Fibroblast of lung (primary cell): ENCODE results near the gene LAMB3. TPM values are rescaled to one million over a fixed set of nuclear protein-coding genes. Genes with fewer than 3 reads are reported as not detected.

Experiments used
- DNase-seq, 2 donors: peaks; one replicate each; pipeline versions ENCODE4 v3.0.0 to v3.0.0-alpha.2; 2010; ENCODE audit warnings: low read depth in 2 of 2
- H2AFZ ChIP-seq: 2 replicates; pipeline ENCODE4 v1.5.1; 2012; ENCODE audit warnings: low read length, control low read depth, inconsistent platforms
- H3K27ac ChIP-seq: 2 replicates; pipeline ENCODE4 v1.5.1; 2011; ENCODE audit warnings: low read length, control low read depth; ENCODE audit not compliant: insufficient read depth
- H3K27me3 ChIP-seq: 2 replicates; pipeline ENCODE4 v1.5.1; 2011; ENCODE audit warnings: mild to moderate bottlenecking, low read length; ENCODE audit not compliant: control insufficient read depth, insufficient read depth
- H3K36me3 ChIP-seq: 2 replicates; pipeline ENCODE4 v1.5.1; 2011; ENCODE audit warnings: low read length; ENCODE audit not compliant: control insufficient read depth, insufficient read depth
- H3K4me1 ChIP-seq: 2 replicates; pipeline ENCODE4 v1.5.1; 2011; ENCODE audit warnings: low read length; ENCODE audit not compliant: control insufficient read depth, insufficient read depth; ENCODE audit errors: extremely low read depth
- H3K4me2 ChIP-seq: 2 replicates; pipeline ENCODE4 v1.5.1; 2011; ENCODE audit warnings: low read length, control low read depth; ENCODE audit not compliant: insufficient read depth; ENCODE audit errors: extremely low read depth
- H3K4me3 ChIP-seq, 4 experiments: fragments of 200-600 bp in 1 of 4; sonication (generic) in 1 of 4; replicated peaks in 1 of 4; 2 replicates each; pipeline ENCODE4 v1.5.1; 2011 to 2016; ENCODE audit warnings: low read length in 4 of 4, low read depth in 3 of 4, mild to moderate bottlenecking in 3 of 4, control low read depth in 2 of 4, inconsistent platforms in 1 of 4, mixed read lengths in 1 of 4; ENCODE audit not compliant: insufficient read depth in 1 of 4; ENCODE audit errors: control extremely low read depth in 1 of 4
- H3K79me2 ChIP-seq: 2 replicates; pipeline ENCODE4 v1.5.1; 2012; ENCODE audit warnings: mild to moderate bottlenecking, low read length, inconsistent platforms; ENCODE audit not compliant: control insufficient read depth, insufficient read depth
- H3K9ac ChIP-seq: 2 replicates; pipeline ENCODE4 v1.5.1; 2011; ENCODE audit warnings: mild to moderate bottlenecking, low read length, control low read depth; ENCODE audit not compliant: insufficient read depth
- H3K9me3 ChIP-seq: 2 replicates; pipeline ENCODE4 v1.5.1; 2012; ENCODE audit warnings: low read depth, low read length; ENCODE audit not compliant: control insufficient read depth, insufficient read depth
- H4K20me1 ChIP-seq: 2 replicates; pipeline ENCODE4 v1.5.1; 2011; ENCODE audit warnings: low read length; ENCODE audit not compliant: control insufficient read depth, insufficient read depth; ENCODE audit errors: extremely low read depth
- CTCF ChIP-seq, 2 donors: IDR thresholded peaks in 1 of 2; conservative IDR thresholded peaks in 1 of 2; 1 replicate in 1 of 2; 2 replicates in 1 of 2; pipeline ENCODE4 v1.5.1; 2011 to 2012; ENCODE audit warnings: low read length in 2 of 2, control low read depth in 1 of 2, inconsistent platforms in 1 of 2, low read depth in 1 of 2, mild to moderate bottlenecking in 1 of 2
- EZH2 ChIP-seq: IDR thresholded peaks from 2 replicates; pipeline ENCODE4 v1.5.1; 2012; ENCODE audit warnings: low read length, control low read depth, mild to moderate bottlenecking; ENCODE audit errors: missing control alignments
- polyA plus RNA-seq, 2 donors: library from polyadenylated mRNA; depleted of rRNA in 1 of 2; stranded (reverse) in 1 of 2; unstranded in 1 of 2; fragments of >200 nt; gene quantifications; 2 replicates each; pipeline ENCODE4 v1.2.1, GENCODE V29; 2011 to 2012; ENCODE audit warnings: missing spikeins in 1 of 2
- total RNA-seq: library from RNA; depleted of rRNA; stranded (reverse); fragments of >200 nt; gene quantifications from 2 replicates; pipeline ENCODE4 v1.2.1, GENCODE V29; 2014

LAMB3 gene
- total and polyA plus RNA-seq, 2 donors (not counting 1 experiment from before 2014, with no cell fraction given) = 4.1 to 23.3 TPM

- Histone ChIP-seq H3K4me3 (no peak overlapping the region), H3K27ac (no peak overlapping the region), H3K9me3 (no peaks in the 10 kb centered on the region), H3K27me3 (no peaks in the 10 kb centered on the region), H4K20me1 (no peaks in the 10 kb centered on the region), H2AFZ (no peak overlapping the region), H3K9ac (no peak overlapping the region), H3K36me3 (no peaks in the 10 kb centered on the region), H3K4me1 (no peaks in the 10 kb centered on the region), H3K4me2 (no peak overlapping the region), H3K79me2 (no peaks in the 10 kb centered on the region)
- no peak for TF ChIP-seq CTCF (conservative IDR thresholded peaks at IDR 0.05 in 1 of 2, IDR thresholded peaks at IDR 0.05 in 1 of 2; ENCODE audit: low read depth in 1 of 2, low read length in 2 of 2)
- DNase-seq = no peak
These were observed 25.0 kb downstream of the LAMB3 start for GRCh38 chr1:209627027-209627731.

- no peaks in the 10 kb centered on the region for H3K9me3 ChIP-seq
- TF ChIP-seq CTCF (conservative IDR thresholded peaks at IDR 0.05 in 1 of 2, IDR thresholded peaks at IDR 0.05 in 1 of 2; ENCODE audit: low read depth in 1 of 2, low read length in 2 of 2) = no peak
- no peak for TF ChIP-seq EZH2
- no peaks in the 10 kb centered on the region for H3K36me3 ChIP-seq
- H4K20me1 ChIP-seq = no peaks in the 10 kb centered on the region
- H3K9ac ChIP-seq = no peak overlapping the region
- no peaks in the 10 kb centered on the region for H3K4me1 ChIP-seq
- H3K79me2 ChIP-seq = no peaks in the 10 kb centered on the region
- no peaks in the 10 kb centered on the region for H3K27me3 ChIP-seq
- no peak overlapping the region for H3K4me3 ChIP-seq
- no peak overlapping the region for H2AFZ ChIP-seq
- H3K4me2 ChIP-seq = no peak overlapping the region
- no peak for DNase-seq
- no peak overlapping the region for H3K27ac ChIP-seq
These were observed 25.7 kb downstream of the LAMB3 start for GRCh38 chr1:209626346-209627026.

- TF ChIP-seq EZH2 = no peak
- TF ChIP-seq CTCF (conservative IDR thresholded peaks at IDR 0.05 in 1 of 2, IDR thresholded peaks at IDR 0.05 in 1 of 2; ENCODE audit: low read depth in 1 of 2, low read length in 2 of 2) = no peak
- Histone ChIP-seq H4K20me1 (no peaks in the 10 kb centered on the region), H3K9ac (no peak overlapping the region), H3K4me1 (no peaks in the 10 kb centered on the region), H3K79me2 (no peaks in the 10 kb centered on the region), H3K4me3 (no peak overlapping the region), H2AFZ (no peak overlapping the region), H3K27ac (no peak overlapping the region), H3K4me2 (no peak overlapping the region), H3K27me3 (no peaks in the 10 kb centered on the region), H3K36me3 (no peaks in the 10 kb centered on the region), H3K9me3 (no peaks in the 10 kb centered on the region)
- no peak for DNase-seq
These were observed 26.4 kb downstream of the LAMB3 start for GRCh38 chr1:209625791-209626285.
